ENCODE measurements around the gene OTUB2. TPM values are rescaled to one million over a fixed set of nuclear protein-coding genes. Genes with fewer than 3 reads are reported as not detected.

The OTUB2 gene
- total RNA-seq, 2 donors from 2014 or later = 6.3 to 6.7 TPM

DNA sequence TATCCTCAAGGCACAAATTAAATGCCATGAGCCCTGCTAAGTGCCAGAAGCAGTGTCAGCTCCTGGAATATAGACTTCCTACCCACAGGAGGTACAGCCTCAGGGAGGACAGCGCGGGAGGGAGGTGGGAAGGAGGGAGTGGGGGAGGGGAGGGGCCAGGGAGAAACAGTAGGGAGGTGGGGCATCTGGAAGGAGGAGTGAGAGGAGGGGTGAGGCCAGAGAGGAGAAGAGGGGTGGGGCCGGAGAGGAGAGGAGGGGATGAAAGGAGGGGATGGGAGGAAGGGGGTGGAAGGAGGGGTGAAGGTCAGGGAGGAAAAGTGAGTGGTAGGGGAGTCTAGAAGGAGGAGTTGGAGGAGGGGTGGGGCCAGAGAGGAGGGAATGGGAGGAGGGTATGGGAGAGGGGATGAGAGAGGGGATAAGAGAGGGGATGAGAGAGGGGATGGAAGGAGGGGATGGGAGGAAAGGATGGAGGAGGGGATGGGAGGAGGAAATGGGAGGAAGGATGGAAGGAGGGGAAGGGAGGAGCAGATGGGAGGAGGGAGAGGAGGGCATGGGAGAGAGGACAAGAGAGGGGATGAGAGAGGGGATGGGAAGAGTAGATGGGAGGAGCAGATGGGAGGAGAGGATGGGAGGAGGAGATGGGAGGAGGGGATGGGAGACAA is 38.2 kb upstream of the OTUB2 start:
- Histone ChIP-seq H3K9me3 (ENCODE audit: control insufficient read depth, low read length) (no peaks in the 10 kb centered on the region), H3K27me3 (ENCODE audit: control insufficient read depth, insufficient read depth, low read length, poor library complexity, severe bottlenecking) (peaks cover 14% of the 10 kb centered on the region), H3K4me1 (ENCODE audit: control insufficient read depth, insufficient read depth, low read length) (peaks cover 11% of the 10 kb centered on the region), H3K36me3 (ENCODE audit: control insufficient read depth, insufficient read depth, low read length) (no peaks in the 10 kb centered on the region), H3K9ac (ENCODE audit: extremely low read depth, low read length, poor library complexity, severe bottlenecking) (no peak overlapping the region), H3K27ac (ENCODE audit: low read depth, low read length) (no peak overlapping the region), H3K4me3 (ENCODE audit: low read length) (no peak overlapping the region)
- peaks cover 9% of the 10 kb centered on the region for H3K27me3 Mint-ChIP-seq (ENCODE audit: insufficient read depth)
- H3K9me3 Mint-ChIP-seq = no peaks in the 10 kb centered on the region
- no peaks in the 10 kb centered on the region for H3K36me3 Mint-ChIP-seq (ENCODE audit: low read depth)
- TF ChIP-seq CTCF (conservative IDR thresholded peaks at IDR 0.05) = no peak
- peaks cover 13% of the 10 kb centered on the region for H3K4me1 Mint-ChIP-seq
- DNase-seq = no peak
- no peak overlapping the region for H3K4me3 Mint-ChIP-seq
- H3K27ac Mint-ChIP-seq = no peak overlapping the region
- WGBS, 2 experiments (ENCODE audit: insufficient coverage in 1 of 2, insufficient read length in 1 of 2) = 70 to 80% methylated on average over 1 to 3 of the region's 3 CpGs

- Histone ChIP-seq H3K27me3 (ENCODE audit: control insufficient read depth, insufficient read depth, low read length, poor library complexity, severe bottlenecking) (peaks cover 14% of the 10 kb centered on the region), H3K9ac (ENCODE audit: extremely low read depth, low read length, poor library complexity, severe bottlenecking) (no peak overlapping the region), H3K36me3 (ENCODE audit: control insufficient read depth, insufficient read depth, low read length) (no peaks in the 10 kb centered on the region), H3K4me3 (ENCODE audit: low read length) (no peak overlapping the region), H3K4me1 (ENCODE audit: control insufficient read depth, insufficient read depth, low read length) (peaks cover 4% of the 10 kb centered on the region), H3K27ac (ENCODE audit: low read depth, low read length) (no peak overlapping the region), H3K9me3 (ENCODE audit: control insufficient read depth, low read length) (no peaks in the 10 kb centered on the region)
- Mint-ChIP-seq H3K4me1 (peaks cover 10% of the 10 kb centered on the region), H3K27me3 (ENCODE audit: insufficient read depth) (peaks cover 9% of the 10 kb centered on the region), H3K27ac (peak overlapping the region; percentile 19), H3K4me3 (no peak overlapping the region), H3K9me3 (no peaks in the 10 kb centered on the region), H3K36me3 (ENCODE audit: low read depth) (no peaks in the 10 kb centered on the region)
- WGBS, 2 experiments (ENCODE audit: insufficient coverage in 1 of 2, insufficient read length in 1 of 2) = 72 to 78% methylated on average over 4 of the region's 4 CpGs
- DNase-seq = no peak
- TF ChIP-seq CTCF (conservative IDR thresholded peaks at IDR 0.05) = no peak
Measured at GRCh38 chr14:93989939-93990338, 36.2 kb upstream of the OTUB2 start.

DNA sequence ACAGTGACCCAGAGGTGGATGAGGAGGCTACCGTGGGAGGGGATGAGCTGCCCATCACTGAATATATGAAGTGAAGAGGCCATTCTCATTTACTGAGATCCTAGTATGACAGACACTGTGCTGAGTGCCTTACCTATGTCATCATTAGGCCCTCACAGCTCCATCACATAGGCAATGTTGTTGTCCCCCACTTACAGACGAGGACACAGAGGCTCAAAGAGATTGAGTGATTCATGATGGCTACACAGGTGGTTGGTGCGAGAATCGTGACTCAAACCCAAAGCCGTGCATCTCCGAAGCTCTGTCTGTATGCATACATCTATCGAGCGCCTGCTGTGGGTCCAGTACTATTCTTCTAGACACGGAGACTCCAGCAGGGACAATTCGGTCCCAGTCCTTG is 34.9 kb upstream of the OTUB2 start:
- H3K4me3 ChIP-seq (ENCODE audit: low read length) = no peak overlapping the region
- H3K27ac ChIP-seq (ENCODE audit: low read depth, low read length) = no peak overlapping the region
- Mint-ChIP-seq H3K27me3 (ENCODE audit: insufficient read depth) (peaks cover 13% of the 10 kb centered on the region), H3K4me3 (no peak overlapping the region), H3K27ac (no peak overlapping the region), H3K36me3 (ENCODE audit: low read depth) (no peaks in the 10 kb centered on the region), H3K4me1 (peaks cover 10% of the 10 kb centered on the region), H3K9me3 (no peaks in the 10 kb centered on the region)
- no peak for TF ChIP-seq CTCF (conservative IDR thresholded peaks at IDR 0.05)
- no peaks in the 10 kb centered on the region for H3K36me3 ChIP-seq (ENCODE audit: control insufficient read depth, insufficient read depth, low read length)
- DNase-seq = no peak
- H3K9ac ChIP-seq (ENCODE audit: extremely low read depth, low read length, poor library complexity, severe bottlenecking) = no peak overlapping the region
- WGBS, 2 experiments (ENCODE audit: insufficient coverage in 1 of 2, insufficient read length in 1 of 2) = 91 to 99% methylated on average over 10 of the region's 10 CpGs
- peaks cover 4% of the 10 kb centered on the region for H3K4me1 ChIP-seq (ENCODE audit: control insufficient read depth, insufficient read depth, low read length)
- peaks cover 14% of the 10 kb centered on the region for H3K27me3 ChIP-seq (ENCODE audit: control insufficient read depth, insufficient read depth, low read length, poor library complexity, severe bottlenecking)
- no peaks in the 10 kb centered on the region for H3K9me3 ChIP-seq (ENCODE audit: control insufficient read depth, low read length)

All from endodermal cell (in vitro differentiated cells).